IPS-18a (cell line): ENCODE measurements around the gene PRUNE2.

ENCODE experiments used
- H3K27ac ChIP-seq: one replicate; pipeline ENCODE4 v1.5.1; 2013; ENCODE audit warnings: low read length
- H3K27me3 ChIP-seq: one replicate; pipeline ENCODE4 v1.6.1; 2013; ENCODE audit warnings: mild to moderate bottlenecking, low read length; ENCODE audit not compliant: control insufficient read depth, insufficient read depth
- H3K36me3 ChIP-seq: one replicate; pipeline ENCODE4 v1.6.1; 2013; ENCODE audit warnings: low read depth, low read length; ENCODE audit not compliant: control insufficient read depth
- H3K4me1 ChIP-seq: one replicate; pipeline ENCODE4 v1.6.1; 2013; ENCODE audit warnings: low read depth, low read length; ENCODE audit not compliant: control insufficient read depth
- H3K4me3 ChIP-seq: one replicate; pipeline ENCODE4 v1.5.1; 2013; ENCODE audit warnings: low read length
- H3K9ac ChIP-seq: one replicate; pipeline ENCODE4 v1.6.1; 2013; ENCODE audit warnings: mild to moderate bottlenecking, low read length, moderate library complexity
- H3K9me3 ChIP-seq: one replicate; pipeline ENCODE4 v1.6.1; 2013; ENCODE audit warnings: low read depth, low read length; ENCODE audit not compliant: control insufficient read depth

The PRUNE2 gene

GRCh38 chr9:76725885-76726284 is 180.0 kb downstream of the PRUNE2 start:
- H3K27ac ChIP-seq = no peak overlapping the region
- no peaks in the 10 kb centered on the region for H3K4me1 ChIP-seq
- no peaks in the 10 kb centered on the region for H3K9me3 ChIP-seq
- no peaks in the 10 kb centered on the region for H3K27me3 ChIP-seq
- no peak overlapping the region for H3K4me3 ChIP-seq
- H3K9ac ChIP-seq = no peak overlapping the region
- H3K36me3 ChIP-seq = no peaks in the 10 kb centered on the region

- H3K9me3 ChIP-seq = no peaks in the 10 kb centered on the region
- no peak overlapping the region for H3K4me3 ChIP-seq
- no peaks in the 10 kb centered on the region for H3K4me1 ChIP-seq
- no peaks in the 10 kb centered on the region for H3K36me3 ChIP-seq
- no peak overlapping the region for H3K27ac ChIP-seq
- H3K27me3 ChIP-seq = no peaks in the 10 kb centered on the region
- no peak overlapping the region for H3K9ac ChIP-seq
Measured at GRCh38 chr9:76725011-76725546, 180.8 kb downstream of the PRUNE2 start.

- H3K27ac ChIP-seq = no peak overlapping the region
Measured at GRCh38 chr9:76720245-76720644, 185.7 kb downstream of the PRUNE2 start.

GRCh38 chr9:76718166-76718565 is 187.7 kb downstream of the PRUNE2 start:
- H3K4me1 ChIP-seq = no peaks in the 10 kb centered on the region
- H3K27ac ChIP-seq = no peak overlapping the region
- H3K9ac ChIP-seq = peak overlapping the region; percentile 3
- no peaks in the 10 kb centered on the region for H3K27me3 ChIP-seq
- H3K36me3 ChIP-seq = no peaks in the 10 kb centered on the region
- H3K9me3 ChIP-seq = no peaks in the 10 kb centered on the region
- no peak overlapping the region for H3K4me3 ChIP-seq

More at GRCh38 chr9:76720245-76720644, 185.7 kb downstream of the PRUNE2 start:
- no peaks in the 10 kb centered on the region for H3K4me1 ChIP-seq
- no peaks in the 10 kb centered on the region for H3K27me3 ChIP-seq
- no peak overlapping the region for H3K4me3 ChIP-seq
- no peaks in the 10 kb centered on the region for H3K36me3 ChIP-seq
- no peak overlapping the region for H3K9ac ChIP-seq
- no peaks in the 10 kb centered on the region for H3K9me3 ChIP-seq

- H3K27ac ChIP-seq = no peak overlapping the region
- no peaks in the 10 kb centered on the region for H3K4me1 ChIP-seq
- no peak overlapping the region for H3K4me3 ChIP-seq
- no peaks in the 10 kb centered on the region for H3K9me3 ChIP-seq
- H3K9ac ChIP-seq = peak overlapping the region; percentile 3
- H3K36me3 ChIP-seq = no peaks in the 10 kb centered on the region
- H3K27me3 ChIP-seq = no peaks in the 10 kb centered on the region
Measured at GRCh38 chr9:76717613-76718012, 188.3 kb downstream of the PRUNE2 start.

- no peaks in the 10 kb centered on the region for H3K9me3 ChIP-seq
- H3K9ac ChIP-seq = no peak overlapping the region
- no peaks in the 10 kb centered on the region for H3K36me3 ChIP-seq
- no peaks in the 10 kb centered on the region for H3K27me3 ChIP-seq
- no peak overlapping the region for H3K4me3 ChIP-seq
- H3K4me1 ChIP-seq = no peaks in the 10 kb centered on the region
- H3K27ac ChIP-seq = no peak overlapping the region
Measured at GRCh38 chr9:76717176-76717575, 188.7 kb downstream of the PRUNE2 start.

GRCh38 chr9:76716085-76716672 is 189.7 kb downstream of the PRUNE2 start:
- Histone ChIP-seq H3K27me3 (no peaks in the 10 kb centered on the region), H3K4me3 (no peak overlapping the region), H3K36me3 (no peaks in the 10 kb centered on the region), H3K4me1 (no peaks in the 10 kb centered on the region), H3K9ac (no peak overlapping the region), H3K9me3 (no peaks in the 10 kb centered on the region), H3K27ac (no peak overlapping the region)

GRCh38 chr9:76713381-76713780 is 192.5 kb downstream of the PRUNE2 start:
- no peak overlapping the region for H3K4me3 ChIP-seq
- H3K4me1 ChIP-seq = no peaks in the 10 kb centered on the region
- no peaks in the 10 kb centered on the region for H3K9me3 ChIP-seq
- H3K9ac ChIP-seq = no peak overlapping the region
- no peaks in the 10 kb centered on the region for H3K27me3 ChIP-seq
- no peaks in the 10 kb centered on the region for H3K36me3 ChIP-seq
- H3K27ac ChIP-seq = no peak overlapping the region

GRCh38 chr9:76709020-76709419 is 196.9 kb downstream of the PRUNE2 start:
- Histone ChIP-seq H3K9me3 (no peaks in the 10 kb centered on the region), H3K4me1 (no peaks in the 10 kb centered on the region), H3K36me3 (no peaks in the 10 kb centered on the region), H3K4me3 (no peak overlapping the region), H3K9ac (no peak overlapping the region), H3K27ac (no peak overlapping the region), H3K27me3 (no peaks in the 10 kb centered on the region)

GRCh38 chr9:76707510-76707909 is 198.4 kb downstream of the PRUNE2 start:
- no peaks in the 10 kb centered on the region for H3K9me3 ChIP-seq
- H3K27ac ChIP-seq = no peak overlapping the region
- H3K36me3 ChIP-seq = no peaks in the 10 kb centered on the region
- H3K4me1 ChIP-seq = no peaks in the 10 kb centered on the region
- H3K4me3 ChIP-seq = no peak overlapping the region
- H3K9ac ChIP-seq = no peak overlapping the region
- no peaks in the 10 kb centered on the region for H3K27me3 ChIP-seq

GRCh38 chr9:76704593-76705204 is 201.2 kb downstream of the PRUNE2 start:
- Histone ChIP-seq H3K27me3 (no peaks in the 10 kb centered on the region), H3K4me1 (peaks cover 2% of the 10 kb centered on the region), H3K36me3 (no peaks in the 10 kb centered on the region), H3K9ac (no peak overlapping the region), H3K9me3 (no peaks in the 10 kb centered on the region), H3K4me3 (no peak overlapping the region), H3K27ac (no peak overlapping the region)

- no peaks in the 10 kb centered on the region for H3K9me3 ChIP-seq
- H3K27me3 ChIP-seq = no peaks in the 10 kb centered on the region
- H3K4me3 ChIP-seq = no peak overlapping the region
- no peaks in the 10 kb centered on the region for H3K36me3 ChIP-seq
- no peak overlapping the region for H3K27ac ChIP-seq
- no peak overlapping the region for H3K9ac ChIP-seq
- H3K4me1 ChIP-seq = peaks cover 2% of the 10 kb centered on the region
Measured at GRCh38 chr9:76703270-76703669, 202.6 kb downstream of the PRUNE2 start.
